Testis (tissue), 2 donors: Measurements from ENCODE around the gene DYNC1I1.

Source experiments
- CTCF ChIP-seq, 3 experiments: fragments of 450-650 bp in 2 of 3; fragments of 200-600 bp in 1 of 3; sonication (generic) in 1 of 3; IDR thresholded peaks; one replicate each; pipeline ENCODE4 v1.5.1; 2016 to 2019; ENCODE audit warnings: antibody characterized with exemption in 3 of 3, mild to moderate bottlenecking in 2 of 3, moderate library complexity in 1 of 3
- POLR2A ChIP-seq: fragments of 450-650 bp; IDR thresholded peaks from one replicate; pipeline ENCODE4 v1.6.1; 2017; ENCODE audit warnings: antibody characterized with exemption, mild to moderate bottlenecking, moderate library complexity

DNA sequence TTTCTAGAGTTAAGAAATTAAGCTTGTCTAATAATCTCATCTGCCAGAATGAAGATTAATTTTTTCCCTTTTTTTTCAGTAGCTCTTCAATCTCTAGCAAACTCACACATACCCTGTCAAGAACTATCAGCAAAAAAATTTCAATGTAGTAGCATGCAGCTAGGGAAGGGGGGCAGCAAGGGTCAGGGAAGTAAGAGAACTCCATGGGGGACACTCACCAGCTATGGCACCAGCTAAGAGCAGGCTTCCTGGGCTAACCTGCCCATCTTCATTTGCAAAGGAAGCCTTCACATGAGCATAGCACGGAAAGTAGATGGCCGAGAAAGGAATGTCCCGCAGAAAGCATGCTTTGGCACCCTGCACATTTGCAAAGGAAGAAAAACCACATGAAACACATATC is 359.2 kb downstream of the DYNC1I1 start:
- TF ChIP-seq CTCF (IDR thresholded peaks at IDR 0.05) (no peak), POLR2A (no peak)
